ENCODE results near the gene C2CD4D.
A peak's percentile ranks its signal among the peaks of the same experiment; 100 is the strongest.
"Not testable (repeated sequence)": the region's sequence is repeated elsewhere in the genome, so short reads cannot be mapped to it uniquely, and the experiment has no call there.

The C2CD4D gene

DNA sequence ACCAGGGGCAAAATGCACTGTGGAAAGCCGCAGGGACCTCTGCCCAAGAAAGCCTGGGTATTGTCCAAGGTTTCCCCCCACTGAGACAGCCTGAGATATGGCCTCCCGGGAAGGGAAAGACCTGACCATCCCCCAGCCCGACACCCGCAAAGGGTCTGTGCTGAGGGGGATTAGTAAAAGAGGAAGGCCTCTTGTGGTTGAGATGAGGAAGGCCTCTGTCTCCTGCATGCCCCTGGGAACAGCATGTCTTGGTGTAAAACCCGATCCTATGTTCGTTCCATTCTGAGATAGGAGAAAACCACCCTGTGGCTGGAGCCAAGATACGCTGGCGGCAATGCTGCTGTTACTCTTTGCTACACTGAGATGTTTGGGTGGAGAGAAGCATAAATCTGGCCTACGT lies 33.2 kb upstream of the C2CD4D start:
- not testable (repeated sequence) for H3K36me3 ChIP-seq (ENCODE audit: control insufficient read depth, insufficient read depth, low read length); H3K4me1 ChIP-seq (ENCODE audit: control insufficient read depth, insufficient read depth, low read length); H3K27me3 ChIP-seq (ENCODE audit: control insufficient read depth, insufficient read depth, low read length); H3K9ac ChIP-seq (ENCODE audit: low read depth, low read length); H3K9me3 ChIP-seq (ENCODE audit: control insufficient read depth, insufficient read depth, low read length); H3K4me3 ChIP-seq (ENCODE audit: low read depth, low read length)
- peak overlapping the region; percentile 45 for H3K27ac ChIP-seq (ENCODE audit: low read depth, low read length)

GRCh38 chr1:151871284-151872030 lies 31.8 kb upstream of the C2CD4D start:
- H3K9ac ChIP-seq (ENCODE audit: low read depth, low read length): no peak overlapping the region
- no peak overlapping the region for H3K4me3 ChIP-seq (ENCODE audit: low read depth, low read length)
- no peaks in the 10 kb centered on the region; the same call in 1 of the 2 replicates for H3K27me3 ChIP-seq (ENCODE audit: control insufficient read depth, insufficient read depth, low read length)
- 0 out of 2 replicates have a peak, but pooled peaks cover 7% of the 10 kb centered on the region for H3K4me1 ChIP-seq (ENCODE audit: control insufficient read depth, insufficient read depth, low read length)
- H3K36me3 ChIP-seq (ENCODE audit: control insufficient read depth, insufficient read depth, low read length): no peaks in the 10 kb centered on the region
- H3K9me3 ChIP-seq (ENCODE audit: control insufficient read depth, insufficient read depth, low read length): no peaks in the 10 kb centered on the region
- H3K27ac ChIP-seq (ENCODE audit: low read depth, low read length): no peak overlapping the region

GRCh38 chr1:151868486-151868885 lies 28.9 kb upstream of the C2CD4D start:
- Histone ChIP-seq H3K4me1 (ENCODE audit: control insufficient read depth, insufficient read depth, low read length) (0 out of 2 replicates have a peak, but pooled peaks cover 7% of the 10 kb centered on the region), H3K36me3 (ENCODE audit: control insufficient read depth, insufficient read depth, low read length) (no peaks in the 10 kb centered on the region), H3K9me3 (ENCODE audit: control insufficient read depth, insufficient read depth, low read length) (no peaks in the 10 kb centered on the region), H3K27ac (ENCODE audit: low read depth, low read length) (no peak overlapping the region), H3K27me3 (ENCODE audit: control insufficient read depth, insufficient read depth, low read length) (peaks cover 16% of the 10 kb centered on the region), H3K9ac (ENCODE audit: low read depth, low read length) (no peak overlapping the region), H3K4me3 (ENCODE audit: low read depth, low read length) (no peak overlapping the region)

DNA sequence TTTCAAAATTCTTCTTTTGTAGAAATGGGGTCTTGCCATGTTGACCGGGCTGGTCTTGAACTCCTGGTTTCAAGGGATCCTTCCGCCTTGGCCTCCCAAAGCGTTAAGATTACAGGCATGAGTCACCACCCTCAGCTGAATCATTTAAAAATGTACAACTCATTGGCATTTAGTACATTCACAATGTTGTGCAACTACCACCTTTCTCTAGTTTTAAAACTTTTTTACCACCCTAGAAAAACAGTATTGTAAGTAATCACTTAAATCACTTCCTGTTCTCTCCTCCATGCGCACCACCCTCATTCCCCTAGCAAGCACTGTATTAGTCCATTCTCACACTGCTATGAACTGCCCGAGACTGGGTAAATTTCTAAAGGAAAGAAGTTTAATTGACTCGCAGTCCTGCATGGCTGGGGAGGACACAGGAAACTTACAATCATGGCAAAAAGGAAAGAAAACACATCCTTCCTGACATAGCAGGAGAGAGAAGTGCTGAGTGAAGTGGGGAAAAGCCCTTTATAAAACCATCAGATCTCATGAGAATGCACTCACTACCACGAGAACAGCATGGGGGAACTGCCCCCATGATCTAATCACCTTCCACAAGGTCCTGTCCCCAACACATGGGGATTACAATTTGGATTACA lies 28.3 kb upstream of the C2CD4D start:
- Histone ChIP-seq H3K4me3 (ENCODE audit: low read depth, low read length) (no peak overlapping the region), H3K27ac (ENCODE audit: low read depth, low read length) (no peak overlapping the region), H3K9me3 (ENCODE audit: control insufficient read depth, insufficient read depth, low read length) (no peaks in the 10 kb centered on the region), H3K4me1 (ENCODE audit: control insufficient read depth, insufficient read depth, low read length) (0 out of 2 replicates have a peak, but pooled peaks cover 6% of the 10 kb centered on the region), H3K27me3 (ENCODE audit: control insufficient read depth, insufficient read depth, low read length) (peaks cover 22% of the 10 kb centered on the region), H3K36me3 (ENCODE audit: control insufficient read depth, insufficient read depth, low read length) (no peaks in the 10 kb centered on the region), H3K9ac (ENCODE audit: low read depth, low read length) (no peak overlapping the region)

DNA sequence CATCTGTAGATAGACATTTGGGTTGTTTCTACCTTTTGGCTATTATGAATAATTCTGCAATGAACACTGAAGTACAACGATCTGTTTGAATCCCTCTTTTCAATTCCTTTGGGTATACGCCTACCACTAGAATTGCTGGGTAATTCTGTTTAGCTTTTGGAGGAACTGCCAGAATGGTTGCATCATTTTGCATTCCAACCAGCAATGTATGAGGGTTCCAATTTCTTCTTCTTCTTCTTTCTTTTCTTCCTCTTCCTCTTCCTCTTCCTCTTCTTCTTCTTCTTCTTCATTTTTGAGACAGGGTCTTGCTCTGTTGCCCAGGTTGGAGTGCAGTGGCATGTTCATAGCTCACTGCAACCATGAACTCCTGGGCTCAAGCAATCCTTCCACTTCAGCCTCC lies 27.7 kb upstream of the C2CD4D start:
- H3K27me3 ChIP-seq (ENCODE audit: control insufficient read depth, insufficient read depth, low read length): peaks cover 28% of the 10 kb centered on the region
- H3K4me3 ChIP-seq (ENCODE audit: low read depth, low read length): no peak overlapping the region
- 0 out of 2 replicates have a peak, but pooled peaks cover under 1% of the 10 kb centered on the region for H3K4me1 ChIP-seq (ENCODE audit: control insufficient read depth, insufficient read depth, low read length)
- H3K9me3 ChIP-seq (ENCODE audit: control insufficient read depth, insufficient read depth, low read length): no peaks in the 10 kb centered on the region
- no peak overlapping the region for H3K27ac ChIP-seq (ENCODE audit: low read depth, low read length)
- H3K36me3 ChIP-seq (ENCODE audit: control insufficient read depth, insufficient read depth, low read length): no peaks in the 10 kb centered on the region
- no peak overlapping the region for H3K9ac ChIP-seq (ENCODE audit: low read depth, low read length)

- peaks cover 18% of the 10 kb centered on the region for H3K4me1 ChIP-seq (ENCODE audit: control insufficient read depth, insufficient read depth, low read length)
- peaks cover 55% of the 10 kb centered on the region for H3K27me3 ChIP-seq (ENCODE audit: control insufficient read depth, insufficient read depth, low read length)
- H3K9ac ChIP-seq (ENCODE audit: low read depth, low read length): no peak overlapping the region
Measured at GRCh38 chr1:151864411-151864810, 24.8 kb upstream of the C2CD4D start.

GRCh38 chr1:151862604-151863003 lies 23.0 kb upstream of the C2CD4D start:
- Histone ChIP-seq H3K4me3 (ENCODE audit: low read depth, low read length) (no peak overlapping the region), H3K9me3 (ENCODE audit: control insufficient read depth, insufficient read depth, low read length) (no peaks in the 10 kb centered on the region), H3K27me3 (ENCODE audit: control insufficient read depth, insufficient read depth, low read length) (peaks cover 73% of the 10 kb centered on the region)

More at GRCh38 chr1:151864411-151864810, 24.8 kb upstream of the C2CD4D start:
- Histone ChIP-seq H3K27ac (ENCODE audit: low read depth, low read length) (no peak overlapping the region), H3K36me3 (ENCODE audit: control insufficient read depth, insufficient read depth, low read length) (no peaks in the 10 kb centered on the region), H3K4me3 (ENCODE audit: low read depth, low read length) (no peak overlapping the region), H3K9me3 (ENCODE audit: control insufficient read depth, insufficient read depth, low read length) (no peaks in the 10 kb centered on the region)

DNA sequence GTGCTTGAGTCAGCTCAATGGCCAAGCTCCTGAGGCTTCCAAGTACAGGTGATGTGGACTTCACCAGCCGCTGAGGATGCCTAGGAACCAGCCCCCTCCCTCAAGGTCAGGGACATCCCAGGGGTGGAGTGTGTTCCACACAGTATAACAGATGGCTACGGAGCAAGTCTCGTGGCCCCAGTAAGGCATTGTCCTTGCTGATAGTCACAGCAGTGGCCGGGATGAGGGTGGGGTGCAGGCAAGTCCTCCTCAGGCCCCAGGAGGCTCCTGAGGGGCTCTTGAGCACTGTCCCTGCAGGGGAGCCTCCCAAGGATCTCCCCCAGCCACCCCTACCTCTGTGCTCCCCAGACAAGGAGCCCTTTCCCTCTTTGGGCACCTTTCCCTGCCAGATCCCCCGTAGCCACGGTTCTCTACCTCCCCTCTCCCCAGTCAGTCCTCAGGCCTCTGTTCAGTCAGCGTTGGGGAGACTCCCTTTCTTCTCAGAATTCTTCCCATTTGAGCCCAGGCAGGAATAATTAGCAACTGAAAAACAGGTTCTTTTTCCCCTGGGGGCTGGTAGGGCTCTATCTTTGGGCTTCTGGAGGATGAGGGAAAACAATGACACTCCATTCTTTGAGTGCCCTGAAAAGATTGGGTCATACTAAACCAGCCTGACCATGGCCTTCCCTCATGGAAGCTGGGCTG lies 21.0 kb upstream of the C2CD4D start:
- H3K27me3 ChIP-seq (ENCODE audit: control insufficient read depth, insufficient read depth, low read length): peaks cover 79% of the 10 kb centered on the region
- no peak overlapping the region for H3K4me3 ChIP-seq (ENCODE audit: low read depth, low read length)
- no peak overlapping the region for H3K27ac ChIP-seq (ENCODE audit: low read depth, low read length)
- no peaks in the 10 kb centered on the region for H3K36me3 ChIP-seq (ENCODE audit: control insufficient read depth, insufficient read depth, low read length)
- H3K4me1 ChIP-seq (ENCODE audit: control insufficient read depth, insufficient read depth, low read length): peaks cover 18% of the 10 kb centered on the region
- H3K9me3 ChIP-seq (ENCODE audit: control insufficient read depth, insufficient read depth, low read length): no peaks in the 10 kb centered on the region
- H3K9ac ChIP-seq (ENCODE audit: low read depth, low read length): no peak overlapping the region

More at GRCh38 chr1:151862604-151863003, 23.0 kb upstream of the C2CD4D start:
- no peak overlapping the region for H3K9ac ChIP-seq (ENCODE audit: low read depth, low read length)
- H3K27ac ChIP-seq (ENCODE audit: low read depth, low read length): no peak overlapping the region
- H3K4me1 ChIP-seq (ENCODE audit: control insufficient read depth, insufficient read depth, low read length): peaks cover 18% of the 10 kb centered on the region
- no peaks in the 10 kb centered on the region for H3K36me3 ChIP-seq (ENCODE audit: control insufficient read depth, insufficient read depth, low read length)

- H3K27me3 ChIP-seq (ENCODE audit: control insufficient read depth, insufficient read depth, low read length): peaks cover 77% of the 10 kb centered on the region
- no peak overlapping the region for H3K4me3 ChIP-seq (ENCODE audit: low read depth, low read length)
- no peak overlapping the region for H3K27ac ChIP-seq (ENCODE audit: low read depth, low read length)
- peaks cover 18% of the 10 kb centered on the region for H3K4me1 ChIP-seq (ENCODE audit: control insufficient read depth, insufficient read depth, low read length)
- H3K9ac ChIP-seq (ENCODE audit: low read depth, low read length): no peak overlapping the region
- no peaks in the 10 kb centered on the region for H3K36me3 ChIP-seq (ENCODE audit: control insufficient read depth, insufficient read depth, low read length)
- no peaks in the 10 kb centered on the region for H3K9me3 ChIP-seq (ENCODE audit: control insufficient read depth, insufficient read depth, low read length)
Measured at GRCh38 chr1:151859891-151860293, 20.3 kb upstream of the C2CD4D start.

- Histone ChIP-seq H3K9ac (ENCODE audit: low read depth, low read length) (no peak overlapping the region), H3K27me3 (ENCODE audit: control insufficient read depth, insufficient read depth, low read length) (peaks cover 69% of the 10 kb centered on the region), H3K9me3 (ENCODE audit: control insufficient read depth, insufficient read depth, low read length) (no peaks in the 10 kb centered on the region), H3K4me3 (ENCODE audit: low read depth, low read length) (no peak overlapping the region), H3K4me1 (ENCODE audit: control insufficient read depth, insufficient read depth, low read length) (peaks cover 18% of the 10 kb centered on the region), H3K36me3 (ENCODE audit: control insufficient read depth, insufficient read depth, low read length) (no peaks in the 10 kb centered on the region), H3K27ac (ENCODE audit: low read depth, low read length) (no peak overlapping the region)
Measured at GRCh38 chr1:151858886-151859665, 19.5 kb upstream of the C2CD4D start.

All from HUES48 (cell line).